NK-92 (cell line): Measurements from ENCODE around the gene CPNE9.
"Not testable (repeated sequence)": the region's sequence is repeated elsewhere in the genome, so short reads cannot be mapped to it uniquely, and the experiment has no call there.

Experiments
- DNase-seq: peaks from one replicate; lab custom pipeline; 2025; ENCODE audit not compliant: unreplicated experiment; lab: John Stamatoyannopoulos, UW

Gene CPNE9

DNA sequence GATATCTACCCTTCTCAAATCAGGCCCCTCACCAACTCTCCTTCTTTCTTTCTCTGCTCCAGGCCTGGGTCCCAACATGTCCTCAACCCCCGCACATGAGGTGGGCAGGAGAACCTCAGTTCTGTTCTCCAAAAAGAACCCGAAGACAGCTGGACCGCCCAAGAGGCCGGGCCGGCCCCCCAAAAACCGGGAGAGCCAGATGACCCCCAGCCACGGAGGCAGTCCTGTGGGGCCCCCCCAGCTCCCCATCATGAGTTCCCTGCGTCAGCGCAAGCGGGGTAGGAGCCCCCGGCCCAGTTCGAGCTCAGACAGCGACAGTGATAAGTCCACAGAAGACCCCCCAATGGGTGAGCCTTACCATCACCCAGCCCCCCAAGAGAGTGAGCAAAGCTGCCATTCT is 40.5 kb downstream of the CPNE9 start:
- DNase-seq, result no peak

DNA sequence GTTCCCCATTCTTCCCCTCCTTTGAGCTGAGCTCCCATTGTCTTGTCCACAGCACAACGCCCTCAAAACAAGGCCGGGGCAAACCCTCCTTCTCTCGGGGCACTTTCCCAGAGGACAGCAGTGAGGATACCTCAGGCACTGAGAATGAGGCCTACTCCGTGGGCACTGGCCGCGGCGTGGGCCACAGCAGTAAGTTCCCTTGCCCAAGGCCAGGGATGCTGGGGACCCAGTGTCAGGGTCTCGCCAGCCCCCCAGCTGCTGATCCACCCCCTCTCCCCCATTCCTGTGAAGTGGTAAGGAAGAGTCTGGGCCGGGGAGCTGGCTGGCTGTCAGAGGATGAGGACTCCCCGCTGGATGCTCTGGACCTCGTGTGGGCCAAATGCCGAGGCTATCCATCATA is 41.9 kb downstream of the CPNE9 start:
- no peak for DNase-seq

GRCh38 chr3:9746330-9746729 is 42.7 kb downstream of the CPNE9 start:
- DNase-seq, result no peak

DNA sequence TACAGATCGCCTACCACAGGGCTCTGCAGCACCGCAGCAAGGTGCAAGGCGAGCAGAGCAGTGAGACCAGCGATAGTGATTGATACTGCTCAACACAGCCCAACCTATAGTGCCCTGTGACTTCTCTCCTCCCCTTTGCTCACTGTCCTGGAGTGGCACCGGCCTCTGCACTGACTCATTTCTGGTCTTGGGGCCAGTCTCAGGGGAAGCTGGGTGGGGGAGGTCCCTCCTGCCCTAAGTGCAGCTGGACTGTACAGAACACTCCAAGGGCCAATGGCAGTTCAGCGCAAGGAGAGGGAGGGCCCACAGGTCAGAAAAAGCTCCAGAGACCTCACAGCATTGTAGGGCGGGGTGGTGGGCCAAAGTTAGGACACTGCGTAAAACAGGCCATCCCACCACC is 43.6 kb downstream of the CPNE9 start:
- no peak for DNase-seq

GRCh38 chr3:9748031-9748430 is 44.4 kb downstream of the CPNE9 start:
- no peak for DNase-seq

GRCh38 chr3:9749296-9749644 is 45.6 kb downstream of the CPNE9 start:
- no peak for DNase-seq

GRCh38 chr3:9749645-9750555 is 46.3 kb downstream of the CPNE9 start, which contains the start of gene OGG1:
Gene OGG1, plus strand, starts transcription at chr3:9749952. Its CDS starts 335 bp downstream, at chr3:9750287.
- DNase-seq, result peak; percentile 71

- DNase-seq, result no peak
These were observed 47.2 kb downstream of the CPNE9 start for GRCh38 chr3:9750556-9751411.

DNA sequence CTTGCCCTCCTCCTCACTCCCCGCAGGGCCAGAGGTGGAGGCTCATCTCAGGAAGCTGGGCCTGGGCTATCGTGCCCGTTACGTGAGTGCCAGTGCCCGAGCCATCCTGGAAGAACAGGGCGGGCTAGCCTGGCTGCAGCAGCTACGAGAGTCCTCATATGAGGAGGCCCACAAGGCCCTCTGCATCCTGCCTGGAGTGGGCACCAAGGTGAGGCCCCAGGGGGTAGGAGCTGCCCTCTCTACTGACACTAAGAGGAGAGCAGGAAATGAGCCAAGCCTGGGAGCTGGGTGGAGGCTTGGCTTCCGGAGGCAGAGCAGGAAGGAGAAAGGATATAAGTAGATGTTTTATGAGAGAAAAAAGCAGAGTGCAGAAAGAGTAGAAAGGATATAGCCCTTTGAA is 51.0 kb downstream of the CPNE9 start:
- DNase-seq, result no peak

DNA sequence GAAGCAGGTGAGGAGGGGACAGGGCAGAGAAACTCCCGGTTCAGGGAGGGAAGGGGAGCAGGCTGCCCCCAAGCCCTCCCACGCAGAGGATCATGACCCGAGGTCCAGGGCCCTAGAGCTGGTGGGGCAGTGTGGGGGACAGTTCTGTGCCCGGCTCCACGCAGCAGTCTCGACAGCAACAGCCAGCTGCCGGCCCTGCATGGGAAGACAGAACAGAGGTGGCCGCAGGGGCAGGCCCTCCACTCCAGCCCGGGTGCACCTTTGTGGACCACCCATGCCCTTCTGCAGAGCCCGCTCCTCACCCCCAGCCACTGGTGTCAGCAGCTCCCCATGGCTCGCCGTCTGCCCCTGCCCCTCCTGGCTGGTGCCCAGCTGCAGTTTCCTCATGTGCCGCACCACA is 53.8 kb downstream of the CPNE9 start:
- no peak for DNase-seq

DNA sequence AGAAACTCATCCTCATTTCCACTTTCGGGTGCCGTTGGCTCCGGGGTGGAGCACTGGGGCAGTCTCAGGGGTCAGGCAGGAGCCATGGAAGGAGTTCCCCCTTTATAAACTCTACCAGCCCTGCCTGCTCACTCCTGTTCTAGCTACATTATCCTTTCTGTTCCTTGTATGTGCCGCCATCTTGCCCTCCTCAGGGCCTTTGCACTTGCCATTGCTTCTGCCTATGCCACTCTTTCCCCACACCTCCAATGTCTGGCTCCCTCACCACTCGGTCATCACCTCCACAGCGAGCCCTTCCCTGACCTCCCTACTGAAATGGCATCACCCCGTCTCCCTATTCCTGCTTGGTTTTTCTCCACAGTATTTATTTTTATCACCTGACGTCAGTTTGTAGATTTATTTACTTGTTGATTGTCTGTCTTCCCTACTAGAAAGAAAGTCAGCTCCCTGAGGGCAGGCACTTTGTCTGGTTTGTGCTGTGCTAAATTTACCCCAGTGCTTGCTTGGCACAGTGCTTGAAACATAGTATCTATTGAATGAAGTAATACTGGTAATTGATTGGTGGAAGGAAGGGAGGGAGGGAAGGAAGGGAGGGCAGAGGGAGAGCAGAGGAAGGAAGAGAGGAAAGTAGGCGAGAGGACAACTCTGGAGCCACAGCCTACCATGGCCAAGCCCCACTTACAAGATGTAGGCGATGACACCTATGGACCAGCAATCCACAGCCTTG is 57.3 kb downstream of the CPNE9 start:
- DNase-seq, result no peak

GRCh38 chr3:9761919-9762318 is 58.3 kb downstream of the CPNE9 start:
- DNase-seq, result no peak

DNA sequence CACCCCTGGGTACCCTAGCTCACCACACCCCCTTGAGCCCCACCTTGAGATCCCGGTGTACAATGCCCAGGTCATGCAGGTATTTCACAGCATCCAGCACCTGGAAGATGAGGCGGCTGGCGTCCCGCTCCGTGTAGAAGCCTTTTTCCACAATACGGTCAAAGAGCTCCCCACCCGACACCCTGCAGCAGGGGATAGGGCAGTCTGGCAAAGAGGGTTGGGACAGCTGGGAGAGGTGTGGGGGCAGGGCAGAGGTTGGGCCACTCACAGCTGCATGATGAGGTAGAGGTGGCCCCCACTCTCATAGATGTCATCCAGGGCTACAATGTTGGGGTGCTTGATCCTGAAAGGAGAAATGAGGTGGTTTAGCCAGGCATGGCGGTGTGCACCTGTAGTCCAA is 59.2 kb downstream of the CPNE9 start:
- no peak for DNase-seq

DNA sequence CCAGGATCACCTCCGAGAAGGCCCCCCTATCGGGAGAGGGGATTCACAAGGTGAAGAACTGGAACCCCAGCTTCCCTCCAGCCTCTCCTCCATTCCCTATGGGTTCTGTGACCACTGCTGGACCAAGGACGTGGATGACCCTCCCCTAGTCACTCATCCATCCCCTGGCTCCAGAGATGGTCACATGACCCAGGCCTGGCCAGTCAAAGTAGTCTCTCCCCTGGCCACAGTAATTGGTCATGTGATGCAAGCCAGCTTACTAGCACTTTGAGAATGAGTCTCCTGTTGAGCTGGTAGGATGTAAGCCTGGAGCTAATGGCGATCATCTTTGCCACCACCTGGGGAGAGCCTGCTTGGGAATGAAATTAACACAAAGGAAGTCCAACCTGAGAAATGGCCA is 62.2 kb downstream of the CPNE9 start:
- no peak for DNase-seq

DNA sequence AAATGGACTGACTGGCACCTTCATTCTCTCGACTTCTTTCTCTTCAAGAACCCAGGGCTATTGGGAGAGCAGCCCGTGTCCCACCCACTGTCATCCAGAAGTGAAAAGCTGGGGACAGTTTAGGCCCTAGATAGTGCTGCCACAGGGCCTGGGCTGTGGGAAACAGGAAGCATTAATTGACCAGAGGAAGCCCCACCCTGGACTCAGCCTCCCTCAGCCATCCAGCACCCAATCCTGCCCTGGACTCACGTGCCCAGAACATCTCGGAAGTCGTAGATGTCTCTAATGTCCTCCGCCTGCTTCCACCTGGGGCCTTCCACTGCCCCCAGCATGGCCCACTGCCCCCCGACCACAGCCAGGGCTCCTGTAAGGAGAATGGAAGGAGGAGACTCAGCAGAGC is 63.8 kb downstream of the CPNE9 start:
- no peak for DNase-seq

GRCh38 chr3:9768141-9768775 is 64.6 kb downstream of the CPNE9 start:
- DNase-seq, result no peak

- no peak for DNase-seq
These were observed 65.4 kb downstream of the CPNE9 start for GRCh38 chr3:9769012-9769411.

- DNase-seq, result no peak
These were observed 66.0 kb downstream of the CPNE9 start, which contains the start of gene CAMK1 for GRCh38 chr3:9769426-9770275. Gene CAMK1, minus strand, starts transcription at chr3:9769947. Its CDS starts 2,198 bp downstream, at chr3:9767749.

GRCh38 chr3:9770276-9770812 is 66.7 kb downstream of the CPNE9 start:
- no peak for DNase-seq

- not testable (repeated sequence) for DNase-seq
These were observed 67.4 kb downstream of the CPNE9 start for GRCh38 chr3:9771007-9771406.
